Measurements from ENCODE around the gene ARMC3.

ARMC3 gene

DNA sequence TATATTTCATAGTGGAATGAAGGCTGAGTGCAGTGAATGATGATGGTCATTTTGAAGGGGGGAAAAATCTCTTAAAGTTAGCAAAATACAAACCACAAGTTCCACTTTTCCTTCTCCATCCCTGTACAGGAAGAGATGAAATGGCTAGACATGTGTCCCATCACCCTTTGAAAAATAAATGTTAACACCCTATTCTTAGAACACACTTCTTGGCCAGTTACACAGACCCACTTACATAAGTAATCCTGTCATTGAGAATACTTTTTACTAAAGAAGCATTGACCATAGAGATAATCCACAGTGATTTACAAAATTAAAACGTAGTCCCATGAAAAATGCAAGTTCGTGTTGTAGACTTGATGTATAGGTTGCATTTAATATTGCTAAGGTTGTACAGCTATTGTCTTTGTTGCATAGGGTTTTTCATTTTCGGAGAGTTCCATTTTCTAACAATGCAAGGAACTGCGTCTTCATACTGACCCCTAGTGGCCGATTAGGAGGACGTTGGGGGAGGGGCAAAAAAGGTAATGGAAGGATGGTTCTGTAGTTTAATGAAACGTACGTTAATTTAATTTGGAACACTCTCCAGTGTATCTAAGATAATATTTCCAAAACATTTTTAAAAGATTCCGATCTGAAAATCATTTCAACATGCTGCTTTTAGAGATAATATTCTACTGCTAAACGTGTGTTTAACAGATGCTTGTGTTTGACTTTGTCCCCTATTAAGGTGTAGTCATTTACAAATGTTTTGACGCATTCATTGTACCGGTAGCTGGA is 60.9 kb downstream of the ARMC3 start:
- in situ Hi-C loops (cut with HindIII; ENCODE audit: low sequenced_read_pairs) = loop anchor here (25.0 kb wide), 2 partner anchors 426 to 751 kb away; no protein-coding TSS in a partner anchor

DNA sequence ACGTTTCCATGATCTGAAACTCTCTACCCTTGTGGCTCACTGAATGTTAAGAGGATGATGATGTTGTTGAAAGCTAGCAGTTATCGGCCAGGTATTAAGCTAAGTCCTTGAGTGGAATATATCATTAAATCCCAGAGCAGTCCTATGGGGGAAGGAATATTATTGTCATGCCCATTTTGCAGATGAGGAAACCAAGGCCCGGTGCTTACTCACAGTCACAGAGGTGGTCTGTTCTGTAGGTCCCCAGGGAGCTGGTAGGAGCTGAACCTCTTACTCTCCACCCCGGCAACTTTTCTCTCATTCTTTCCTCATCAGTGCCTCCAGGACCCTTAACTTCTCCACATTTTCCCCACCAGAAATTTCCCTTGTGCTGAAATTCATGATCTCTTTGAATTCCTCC is 62.6 kb downstream of the ARMC3 start:
- in situ Hi-C loops (cut with HindIII; ENCODE audit: low sequenced_read_pairs) = loop anchor here (25.0 kb wide), 2 partner anchors 428 to 753 kb away; no protein-coding TSS in a partner anchor

DNA sequence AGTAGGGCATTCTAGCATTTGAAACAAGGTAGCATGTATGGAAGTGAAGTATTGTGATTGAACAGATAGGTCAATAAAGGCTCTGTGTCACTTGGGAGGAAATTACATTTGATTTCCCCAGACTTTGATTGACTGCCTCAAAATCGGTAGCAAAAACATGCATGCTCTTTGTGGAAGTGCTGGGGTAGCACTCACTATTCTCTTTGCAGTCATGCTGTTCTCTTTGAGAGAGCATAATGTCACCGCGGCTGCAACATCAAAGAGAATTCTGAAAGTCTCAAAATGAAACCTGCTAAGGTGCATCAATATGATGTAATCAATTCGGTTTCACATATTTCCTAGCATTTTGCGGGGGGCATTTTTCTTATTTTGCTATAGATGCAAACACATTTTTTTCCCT is 64.2 kb downstream of the ARMC3 start:
- in situ Hi-C loops (cut with HindIII; ENCODE audit: low sequenced_read_pairs) = loop anchor here (25.0 kb wide), 2 partner anchors 430 to 755 kb away; no protein-coding TSS in a partner anchor

DNA sequence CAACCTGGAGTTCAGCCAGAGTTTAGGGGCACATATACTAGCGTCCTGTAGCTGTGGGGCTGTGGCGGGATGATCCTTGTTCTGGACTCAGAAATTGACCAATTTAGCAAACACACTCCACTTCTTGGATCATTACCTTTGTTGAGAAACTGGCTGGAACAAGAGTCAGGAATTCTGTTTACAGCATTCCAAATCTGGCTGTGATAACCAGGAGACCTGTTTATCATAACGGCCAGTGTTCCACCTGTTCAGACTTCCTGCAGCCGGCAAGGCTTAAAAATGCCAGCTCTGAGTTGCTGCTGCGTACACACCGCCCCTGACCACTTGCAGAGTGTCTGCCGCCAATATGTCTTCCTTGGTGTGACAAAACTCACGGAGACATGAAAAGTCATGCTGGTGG is 64.8 kb downstream of the ARMC3 start:
- in situ Hi-C loops (cut with HindIII; ENCODE audit: low sequenced_read_pairs) = loop anchor here (25.0 kb wide), 2 partner anchors 430 to 755 kb away; no protein-coding TSS in a partner anchor

DNA sequence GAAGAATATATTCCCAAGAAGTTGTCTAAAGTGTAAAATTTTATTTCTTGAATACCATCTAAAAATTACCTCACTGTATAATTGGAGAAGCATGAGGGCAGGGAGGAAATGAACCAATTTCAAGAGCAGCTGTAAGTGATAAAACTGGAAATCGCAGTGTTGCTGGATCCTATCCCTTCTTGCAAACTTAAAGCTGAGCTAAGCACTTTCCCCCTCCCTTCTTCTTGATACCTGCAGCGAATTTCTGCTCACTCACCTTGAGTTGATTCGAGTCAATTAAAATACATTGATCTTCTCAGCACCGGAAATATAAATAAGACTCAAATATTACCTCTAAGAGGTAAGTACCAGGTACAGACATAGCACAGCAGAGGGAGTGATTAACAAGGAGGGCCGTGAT is 65.5 kb downstream of the ARMC3 start:
- in situ Hi-C loops (cut with HindIII; ENCODE audit: low sequenced_read_pairs) = loop anchor here (25.0 kb wide), 2 partner anchors 431 to 756 kb away; no protein-coding TSS in a partner anchor

DNA sequence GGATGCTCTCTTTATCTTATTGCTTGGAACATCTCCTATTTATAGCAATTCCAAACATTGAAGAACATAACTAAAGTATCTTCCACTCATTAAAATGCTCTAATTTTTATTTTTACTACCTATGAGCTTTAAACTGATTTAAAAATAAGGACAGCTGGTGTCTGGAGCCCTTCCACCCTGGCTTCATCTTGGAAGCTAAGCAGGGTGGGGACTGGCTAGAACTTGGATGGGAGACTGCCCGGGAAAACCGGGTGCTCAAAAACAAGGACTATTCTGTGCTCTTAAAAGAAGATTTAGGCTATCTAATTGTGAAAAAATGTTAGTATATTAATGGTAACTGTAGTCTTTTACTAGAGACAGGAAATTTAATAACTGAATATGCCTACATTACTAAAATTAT is 69.2 kb downstream of the ARMC3 start:
- in situ Hi-C loops (cut with HindIII; ENCODE audit: low sequenced_read_pairs) = loop anchor here (25.0 kb wide), 2 partner anchors 435 to 760 kb away; no protein-coding TSS in a partner anchor

DNA sequence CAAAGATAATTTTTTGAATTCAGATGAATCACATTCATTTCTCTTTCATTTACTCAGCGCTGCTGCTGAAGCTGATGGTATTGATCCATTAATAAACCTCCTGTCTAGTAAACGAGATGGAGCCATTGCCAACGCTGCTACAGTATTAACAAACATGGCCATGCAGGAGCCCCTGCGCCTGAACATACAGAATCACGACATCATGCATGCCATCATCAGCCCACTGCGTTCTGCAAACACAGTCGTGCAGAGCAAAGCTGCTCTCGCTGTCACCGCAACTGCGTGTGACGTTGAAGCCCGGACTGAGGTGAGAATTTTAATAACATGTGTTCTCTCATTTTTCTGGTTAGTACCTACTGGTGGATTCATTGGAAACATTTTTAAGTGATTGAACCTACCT is 70.2 kb downstream of the ARMC3 start:
- in situ Hi-C loops (cut with HindIII; ENCODE audit: low sequenced_read_pairs) = loop anchor here (25.0 kb wide), 2 partner anchors 436 to 761 kb away; no protein-coding TSS in a partner anchor

DNA sequence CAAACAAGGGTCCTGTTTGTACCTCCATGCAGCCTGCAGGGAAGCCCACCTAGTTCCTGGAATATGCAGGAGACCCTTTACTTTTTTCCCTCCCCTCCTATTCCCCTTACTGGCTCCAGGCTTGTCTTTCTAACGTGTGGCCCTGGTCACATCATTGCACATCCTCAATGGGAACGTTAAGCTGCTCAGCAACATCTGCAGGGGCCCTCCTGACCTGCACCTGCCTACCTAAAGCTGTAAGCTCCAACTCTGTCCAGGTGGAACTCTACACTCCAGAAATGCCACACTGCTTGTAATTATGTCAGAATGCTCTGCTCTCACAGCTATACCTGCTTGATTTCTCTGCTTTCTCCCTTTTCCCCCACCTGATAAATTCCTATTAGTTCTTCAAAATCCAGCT is 72.1 kb downstream of the ARMC3 start:
- in situ Hi-C loops (cut with HindIII; ENCODE audit: low sequenced_read_pairs) = loop anchor here (25.0 kb wide), 2 partner anchors 438 to 763 kb away; no protein-coding TSS in a partner anchor

DNA sequence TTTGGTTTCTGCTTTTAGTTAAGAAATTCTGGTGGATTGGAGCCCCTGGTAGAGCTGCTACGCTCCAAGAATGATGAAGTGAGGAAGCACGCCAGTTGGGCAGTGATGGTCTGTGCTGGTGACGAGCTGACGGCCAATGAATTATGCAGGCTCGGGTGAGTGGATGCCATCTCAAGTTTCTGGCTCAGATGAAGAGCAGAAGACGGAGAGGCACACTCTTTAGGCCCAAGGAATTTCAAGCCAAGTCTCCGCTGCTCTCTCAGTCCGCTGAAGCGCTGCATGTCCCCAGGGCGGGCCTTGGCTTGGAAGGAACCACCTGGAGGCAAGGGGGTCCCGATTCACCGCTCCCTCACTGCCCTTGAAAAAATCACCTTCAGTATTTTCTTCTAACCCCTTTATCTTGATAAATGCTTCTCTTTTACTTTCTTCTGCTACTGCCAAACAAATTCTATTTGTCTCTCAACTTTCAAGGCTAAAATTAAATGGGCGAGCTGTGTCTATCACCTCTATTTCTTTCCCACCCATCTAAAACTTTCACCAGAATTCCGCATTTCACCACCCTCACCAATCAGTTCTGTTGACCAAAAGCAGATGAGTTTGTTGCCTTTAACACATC is 74.2 kb downstream of the ARMC3 start:
- in situ Hi-C loops (cut with HindIII; ENCODE audit: low sequenced_read_pairs) = no loop called here

DNA sequence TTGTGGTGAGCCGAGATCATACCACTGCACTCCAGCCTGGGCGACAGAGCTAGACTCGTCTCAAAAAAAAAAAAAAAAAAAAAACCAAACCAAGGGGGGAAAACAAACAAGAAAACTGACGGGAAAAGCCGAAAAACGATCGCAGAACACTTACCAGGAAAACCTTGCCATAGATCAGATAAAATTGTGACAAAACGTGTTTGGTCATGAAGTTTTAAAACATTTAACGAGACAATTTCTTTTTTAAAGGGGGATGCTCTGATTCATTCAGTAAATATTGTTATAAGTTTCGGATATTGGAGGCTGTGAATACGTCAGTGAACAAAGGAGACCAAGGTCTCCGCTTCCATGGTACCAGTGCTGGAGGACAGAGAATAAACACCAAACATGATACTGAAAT is 77.3 kb downstream of the ARMC3 start:
- in situ Hi-C loops (cut with HindIII; ENCODE audit: low sequenced_read_pairs) = no loop called here

DNA sequence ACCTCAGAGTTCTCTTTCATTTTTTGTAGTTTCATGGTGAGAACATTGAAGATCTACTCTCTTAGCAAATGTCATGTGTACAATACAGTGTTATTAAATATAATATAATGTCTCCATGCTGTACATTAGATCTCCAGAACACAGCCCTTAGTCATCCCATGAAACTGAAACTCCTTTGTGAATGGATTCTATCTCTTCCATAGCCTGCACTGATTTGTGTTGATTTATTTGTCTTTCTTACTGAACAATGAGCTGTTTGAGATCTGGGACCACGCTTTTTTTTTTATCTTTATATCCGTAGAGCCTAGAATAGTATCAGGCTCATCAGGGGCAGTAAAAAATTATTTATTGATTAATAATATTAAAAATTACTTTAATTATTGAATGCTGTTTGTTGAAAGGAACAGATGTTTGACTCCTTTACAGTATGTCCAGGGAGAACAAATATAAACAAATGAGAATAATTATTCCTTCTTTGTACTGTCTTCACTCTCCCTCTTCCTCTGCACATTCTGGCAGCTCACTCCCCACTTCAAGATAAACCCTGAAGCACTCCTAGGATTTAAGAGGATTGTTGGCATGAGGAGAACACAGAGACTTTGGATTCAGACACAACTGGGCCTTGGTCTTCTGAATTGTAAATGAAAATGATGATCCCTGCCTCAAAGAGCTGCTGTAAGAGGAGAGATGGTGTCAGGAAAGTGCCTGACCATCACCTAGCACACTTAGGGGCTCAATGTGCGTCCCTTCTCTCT is 85.9 kb downstream of the ARMC3 start:
- in situ Hi-C loops (cut with HindIII; ENCODE audit: low sequenced_read_pairs) = no loop called here

DNA sequence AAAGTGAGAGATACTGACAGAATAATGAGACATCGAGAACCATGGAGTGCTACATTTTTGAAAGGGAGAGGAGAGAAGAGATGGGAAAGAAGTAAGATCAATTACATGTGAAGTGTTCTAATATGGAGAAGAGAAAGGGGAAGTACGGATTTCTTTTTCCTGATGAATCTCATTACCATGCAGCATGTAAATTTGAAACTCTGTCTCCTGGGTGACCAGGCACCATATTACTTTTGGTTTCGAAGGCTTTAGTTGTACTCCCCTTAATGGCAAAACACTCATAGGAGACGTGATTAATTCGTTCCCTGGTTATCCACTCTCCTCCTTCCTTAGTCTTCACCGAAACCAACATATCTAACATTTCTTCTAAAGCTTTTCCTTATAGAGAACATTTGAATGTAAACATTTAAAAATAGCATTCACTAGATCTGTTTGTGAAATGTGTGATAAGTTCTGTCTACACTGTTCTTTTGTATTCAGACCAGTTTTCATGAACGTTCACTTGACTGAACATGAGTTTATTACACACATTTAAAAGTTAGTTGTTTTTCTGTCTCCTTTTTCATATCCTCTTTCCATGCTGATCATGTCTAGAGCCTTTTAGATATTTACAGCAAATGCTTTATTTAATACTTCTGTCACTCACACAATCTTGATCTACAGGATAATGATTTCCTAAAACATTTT is 87.3 kb downstream of the ARMC3 start:
- in situ Hi-C loops (cut with HindIII; ENCODE audit: low sequenced_read_pairs) = no loop called here

DNA sequence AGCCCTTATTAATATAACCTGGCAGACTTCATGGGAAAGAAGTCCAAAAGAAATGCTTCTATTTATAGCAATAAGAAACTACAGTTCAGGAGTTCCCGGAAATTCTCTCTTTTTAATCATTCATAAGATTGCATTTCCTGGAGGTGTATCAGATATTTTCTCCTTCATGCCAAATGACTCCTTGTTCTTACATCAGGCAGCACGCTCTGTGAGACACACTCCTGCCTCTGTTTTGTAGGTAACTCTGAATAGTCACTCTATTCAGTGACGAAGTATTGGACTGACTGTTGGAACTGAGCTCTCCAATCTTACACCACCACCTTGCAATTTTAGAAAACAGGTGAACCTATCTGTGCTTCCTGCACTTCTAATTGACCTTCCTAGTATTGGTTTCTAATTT is 88.8 kb downstream of the ARMC3 start:
- in situ Hi-C loops (cut with HindIII; ENCODE audit: low sequenced_read_pairs) = no loop called here

DNA sequence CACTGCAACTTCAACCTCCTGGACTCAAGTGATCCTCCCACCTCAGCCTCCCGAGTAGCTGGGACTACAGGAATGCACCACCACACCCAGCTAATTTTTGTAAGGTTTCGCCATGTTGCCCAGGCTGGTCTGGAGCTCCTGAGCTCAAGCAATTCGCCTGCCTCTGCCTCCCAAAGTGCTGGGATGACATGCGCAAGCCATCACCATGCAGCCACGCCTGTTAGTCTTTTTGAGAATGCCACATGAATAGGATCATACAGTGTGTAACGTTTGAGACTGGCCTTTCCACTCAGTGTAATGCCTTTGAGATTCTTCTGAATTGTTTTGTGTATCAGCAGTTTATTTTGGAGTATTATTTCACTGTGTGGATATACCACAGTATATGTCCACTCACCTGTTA is 91.8 kb downstream of the ARMC3 start:
- in situ Hi-C loops (cut with HindIII; ENCODE audit: low sequenced_read_pairs) = no loop called here

DNA sequence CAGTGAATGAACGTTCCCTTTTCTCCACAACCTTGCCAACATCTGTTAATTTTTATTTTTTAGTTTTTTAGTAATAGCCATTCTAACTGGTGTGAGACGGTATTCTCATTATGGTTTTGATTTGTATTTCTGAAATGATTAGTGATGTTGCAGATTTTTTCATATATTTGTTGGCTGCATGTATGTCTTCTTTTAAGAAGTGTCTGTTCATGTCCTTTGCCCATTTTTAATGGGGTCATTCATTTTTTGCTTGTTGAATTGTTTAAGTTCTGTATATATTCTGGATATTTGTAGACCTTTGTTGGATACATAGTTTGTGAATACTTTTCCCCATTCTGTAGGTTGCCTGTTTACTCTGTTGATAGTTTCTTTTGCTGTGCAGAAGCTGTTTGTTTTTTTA is 93.6 kb downstream of the ARMC3 start:
- in situ Hi-C loops (cut with HindIII; ENCODE audit: low sequenced_read_pairs) = no loop called here

DNA sequence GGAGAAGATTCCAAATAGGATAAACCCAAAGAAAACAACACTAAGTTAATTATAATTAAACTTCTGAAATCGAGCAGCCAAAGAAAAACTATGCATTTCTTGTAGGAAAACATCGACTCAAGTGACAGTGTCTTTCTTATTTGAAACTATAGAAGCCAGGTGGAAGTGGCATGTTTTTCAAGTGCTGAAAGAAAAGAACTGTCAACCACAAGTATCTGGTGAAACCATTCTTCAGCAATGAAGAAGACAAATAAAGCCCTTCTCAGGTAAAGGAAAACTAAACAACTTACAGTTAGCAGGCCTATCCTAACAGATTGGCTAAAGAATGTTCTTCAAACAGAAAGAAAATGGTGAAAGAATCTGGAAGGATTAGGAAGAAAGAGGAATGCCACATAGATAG is 96.1 kb downstream of the ARMC3 start:
- in situ Hi-C loops (cut with HindIII; ENCODE audit: low sequenced_read_pairs) = no loop called here

DNA sequence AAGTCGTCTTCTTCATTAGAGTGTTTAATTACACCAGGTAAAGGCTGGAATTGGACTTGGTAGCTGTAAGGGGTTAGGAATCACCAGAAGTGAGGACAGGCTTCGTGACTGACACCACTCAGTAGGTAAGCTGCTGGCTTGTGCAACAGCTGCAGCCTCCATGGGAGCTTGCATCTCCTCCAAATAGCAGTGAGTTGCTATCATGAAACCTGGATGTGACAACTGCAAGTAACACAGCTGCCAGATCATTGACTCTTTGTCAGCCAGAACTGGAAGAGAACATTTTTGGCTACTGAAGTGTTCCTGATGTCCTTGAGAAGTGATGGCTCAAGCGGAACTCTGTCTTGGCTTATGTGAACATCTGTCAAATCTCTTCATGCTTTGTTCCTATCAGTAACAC is 103.5 kb downstream of the ARMC3 start:
- in situ Hi-C loops (cut with HindIII; ENCODE audit: low sequenced_read_pairs) = no loop called here

DNA sequence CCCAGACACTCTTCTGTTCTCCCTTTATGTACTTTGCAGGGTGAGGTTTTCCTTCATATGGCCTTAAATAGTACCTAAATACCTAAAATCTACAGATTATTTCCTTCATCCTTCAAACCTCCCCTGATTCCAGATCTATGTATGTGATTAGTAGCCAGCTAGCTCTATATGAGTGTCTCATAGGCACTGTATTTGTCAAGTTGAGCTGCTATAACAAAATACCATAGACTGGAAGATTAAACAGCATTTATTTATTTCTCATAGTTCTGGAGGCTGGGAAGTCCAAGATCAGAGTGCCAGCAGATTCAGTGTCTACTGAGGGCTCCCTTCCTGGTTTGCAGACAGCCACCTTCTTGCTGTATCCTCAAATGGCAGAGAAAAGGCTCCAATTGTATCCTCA is 106.9 kb downstream of the ARMC3 start:
- in situ Hi-C loops (cut with HindIII; ENCODE audit: low sequenced_read_pairs) = no loop called here

DNA sequence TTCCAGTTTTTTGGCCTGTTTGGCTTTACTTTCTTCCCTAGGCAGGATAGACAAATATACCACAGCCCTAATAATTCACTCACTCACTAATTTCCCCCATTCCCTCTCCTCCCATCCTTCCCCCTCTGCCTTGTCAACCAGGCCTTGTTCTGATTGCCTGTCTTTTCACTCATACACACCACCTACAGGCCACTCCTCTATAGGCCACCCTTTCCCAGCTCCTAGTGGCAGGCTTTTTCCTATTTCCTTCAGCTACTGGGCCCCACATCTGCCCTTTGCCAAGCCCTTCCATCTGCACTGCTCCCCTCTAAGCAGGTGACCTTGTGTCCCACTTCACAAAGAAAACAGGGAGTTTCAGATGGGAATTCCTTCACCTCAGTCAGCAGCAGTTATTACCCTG is 107.7 kb downstream of the ARMC3 start:
- in situ Hi-C loops (cut with HindIII; ENCODE audit: low sequenced_read_pairs) = no loop called here

DNA sequence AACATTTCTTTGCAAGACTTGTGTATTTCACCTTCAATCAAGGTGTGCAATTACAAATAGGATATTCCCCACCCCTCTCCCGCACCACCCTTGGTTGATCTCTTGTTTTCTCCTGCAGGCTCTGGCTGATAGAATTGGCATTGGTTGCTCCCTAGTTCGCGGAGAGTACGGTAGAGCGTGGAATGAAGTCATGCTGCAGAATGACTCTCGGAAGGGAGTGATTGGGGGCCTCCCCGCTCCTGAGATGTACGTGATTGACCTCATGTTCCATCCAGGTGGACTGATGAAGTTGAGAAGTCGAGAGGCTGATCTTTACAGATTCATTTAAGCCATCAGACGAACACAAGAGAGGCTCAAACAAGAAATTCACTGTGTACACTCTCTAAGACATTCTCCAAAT is 109.3 kb downstream of the ARMC3 start:
- in situ Hi-C loops (cut with HindIII; ENCODE audit: low sequenced_read_pairs) = no loop called here

DNA sequence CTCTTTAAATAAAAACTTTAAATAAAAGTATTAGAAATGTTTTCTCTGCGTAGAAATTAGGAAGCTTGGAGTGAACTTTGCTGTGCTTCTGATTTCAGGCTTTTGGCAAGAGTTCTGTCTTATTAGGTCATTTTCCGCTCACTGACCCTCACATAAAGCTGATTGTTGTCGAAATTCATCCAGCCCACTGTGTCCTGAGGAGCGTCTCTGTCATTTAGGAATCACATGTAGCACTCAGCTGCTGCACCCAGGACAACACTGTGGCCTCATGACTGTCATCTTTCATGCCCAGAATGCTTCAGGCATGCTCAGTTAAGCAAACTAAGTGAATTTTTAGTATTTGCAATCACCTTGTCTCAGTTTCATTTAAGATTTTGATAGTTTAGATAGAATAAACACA is 109.7 kb downstream of the ARMC3 start:
- in situ Hi-C loops (cut with HindIII; ENCODE audit: low sequenced_read_pairs) = no loop called here

Data from DLD1 (cell line).